ENCODE data around the gene REM2. TPM values are rescaled to one million over a fixed set of nuclear protein-coding genes. Genes with fewer than 3 reads are reported as not detected.

Gene REM2
- total RNA-seq, 2 experiments from 2014 or later: 0.20 to 0.27 TPM

GRCh38 chr14:22870811-22871223, 12.2 kb upstream of the REM2 start:
- Mint-ChIP-seq H3K9me3 (no peaks in the 10 kb centered on the region), H3K27ac (peak overlapping the region; percentile 100), H3K4me3 (peak overlapping the region; percentile 93), H3K36me3 (ENCODE audit: low read depth) (peaks cover 8% of the 10 kb centered on the region), H3K4me1 (ENCODE audit: low read depth) (peaks cover 25% of the 10 kb centered on the region), H3K27me3 (no peaks in the 10 kb centered on the region)
- ChIA-PET POLR2A (interaction anchor here (0.6 to 4.2 kb wide), 15 partner anchors 11 to 339 kb away, joined by 3 to 16 read pairs (median 5); partner anchors contain the start of genes HAUS4, PRMT5, RBM23 and REM2), CTCF (interaction anchor here (0.6 to 6.2 kb wide), 19 partner anchors 10 to 314 kb away, joined by 3 to 187 read pairs (median 5); partner anchors contain the start of gene REM2)
- ATAC-seq (no peak), DNase-seq (no peak)
- intact Hi-C loops (cut with micrococcal nuclease): loop anchor here (5.0 kb wide), 1 partner anchor 46 kb away; the partner anchor contains the start of gene RBM23
- TF ChIP-seq, protein P1, sequence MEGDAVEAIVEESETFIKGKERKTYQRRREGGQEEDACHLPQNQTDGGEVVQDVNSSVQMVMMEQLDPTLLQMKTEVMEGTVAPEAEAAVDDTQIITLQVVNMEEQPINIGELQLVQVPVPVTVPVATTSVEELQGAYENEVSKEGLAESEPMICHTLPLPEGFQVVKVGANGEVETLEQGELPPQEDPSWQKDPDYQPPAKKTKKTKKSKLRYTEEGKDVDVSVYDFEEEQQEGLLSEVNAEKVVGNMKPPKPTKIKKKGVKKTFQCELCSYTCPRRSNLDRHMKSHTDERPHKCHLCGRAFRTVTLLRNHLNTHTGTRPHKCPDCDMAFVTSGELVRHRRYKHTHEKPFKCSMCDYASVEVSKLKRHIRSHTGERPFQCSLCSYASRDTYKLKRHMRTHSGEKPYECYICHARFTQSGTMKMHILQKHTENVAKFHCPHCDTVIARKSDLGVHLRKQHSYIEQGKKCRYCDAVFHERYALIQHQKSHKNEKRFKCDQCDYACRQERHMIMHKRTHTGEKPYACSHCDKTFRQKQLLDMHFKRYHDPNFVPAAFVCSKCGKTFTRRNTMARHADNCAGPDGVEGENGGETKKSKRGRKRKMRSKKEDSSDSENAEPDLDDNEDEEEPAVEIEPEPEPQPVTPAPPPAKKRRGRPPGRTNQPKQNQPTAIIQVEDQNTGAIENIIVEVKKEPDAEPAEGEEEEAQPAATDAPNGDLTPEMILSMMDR (IDR thresholded peaks at IDR 0.05): no peak

- Mint-ChIP-seq H3K9me3 (no peaks in the 10 kb centered on the region), H3K27me3 (no peaks in the 10 kb centered on the region), H3K27ac (peak within 1 kb of the TSS; percentile 100), H3K4me1 (ENCODE audit: low read depth) (peaks cover 25% of the 10 kb centered on the region), H3K36me3 (ENCODE audit: low read depth) (peaks cover 11% of the 10 kb centered on the region), H3K4me3 (peak within 1 kb of the TSS; percentile 93)
- intact Hi-C loops (cut with micrococcal nuclease): loop anchor here (5.0 kb wide), 1 partner anchor 46 kb away; the partner anchor contains the start of gene RBM23
- DNase-seq (peak; percentile 90), ATAC-seq (peak; percentile 83)
- TF ChIP-seq, protein P1 (IDR thresholded peaks at IDR 0.05): no peak
- ChIA-PET CTCF (interaction anchor here (0.6 to 6.2 kb wide), 33 partner anchors 10 to 1231 kb away, joined by 3 to 187 read pairs (median 5); partner anchors contain the start of genes HAUS4, OXA1L, PRMT5 and RBM23), POLR2A (interaction anchor here (0.6 to 4.2 kb wide), 16 partner anchors 12 to 340 kb away, joined by 3 to 16 read pairs (median 4); partner anchors contain the start of genes DAD1, HAUS4, PRMT5 and RBM23)
Measured at GRCh38 chr14:22871224-22872032, 11.6 kb upstream of the REM2 start, which contains the start of gene LRP10. TSS of gene LRP10 (plus strand) at chr14:22871740. CDS start at chr14:22872304, 564 bp downstream.

DNA sequence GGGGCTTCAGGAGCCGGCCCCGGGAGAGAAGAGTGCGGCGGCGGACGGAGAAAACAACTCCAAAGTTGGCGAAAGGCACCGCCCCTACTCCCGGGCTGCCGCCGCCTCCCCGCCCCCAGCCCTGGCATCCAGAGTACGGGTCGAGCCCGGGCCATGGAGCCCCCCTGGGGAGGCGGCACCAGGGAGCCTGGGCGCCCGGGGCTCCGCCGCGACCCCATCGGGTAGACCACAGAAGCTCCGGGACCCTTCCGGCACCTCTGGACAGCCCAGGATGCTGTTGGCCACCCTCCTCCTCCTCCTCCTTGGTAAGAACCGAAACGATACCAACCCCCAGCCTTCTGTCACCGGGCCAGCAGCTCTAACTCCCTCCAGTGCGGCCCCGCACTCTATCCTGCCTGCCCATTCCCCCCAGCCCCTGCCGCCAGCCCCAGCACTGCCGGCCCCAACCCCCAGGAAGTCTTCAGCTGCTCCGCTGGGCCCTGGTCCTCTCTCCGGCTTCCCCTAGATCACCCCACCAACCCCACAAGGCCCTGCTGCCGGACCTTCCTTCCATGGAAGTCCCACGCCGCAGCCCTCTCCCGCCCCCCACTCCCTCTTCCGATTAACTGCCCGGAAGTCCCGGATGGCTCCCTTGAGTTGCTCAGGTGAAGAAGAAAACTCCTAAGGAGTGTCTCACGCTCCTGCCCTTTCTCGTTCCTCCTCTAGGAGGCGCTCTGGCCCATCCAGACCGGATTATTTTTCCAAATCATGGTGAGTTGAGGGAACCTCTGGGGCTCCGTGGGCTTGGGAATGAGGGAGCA, 10.8 kb upstream of the REM2 start:
- TF ChIP-seq, protein P1 (IDR thresholded peaks at IDR 0.05): peak; percentile 91
- H3K36me3 Mint-ChIP-seq (ENCODE audit: low read depth): peaks cover 11% of the 10 kb centered on the region
- H3K4me3 Mint-ChIP-seq: peak overlapping the region; percentile 93
- intact Hi-C loops (cut with micrococcal nuclease): loop anchor here (5.0 kb wide), 1 partner anchor 45 kb away; the partner anchor contains the start of gene RBM23
- no peaks in the 10 kb centered on the region for H3K9me3 Mint-ChIP-seq
- peaks cover 25% of the 10 kb centered on the region for H3K4me1 Mint-ChIP-seq (ENCODE audit: low read depth)
- H3K27me3 Mint-ChIP-seq: no peaks in the 10 kb centered on the region
- DNase-seq (peak; percentile 78), ATAC-seq (peak; percentile 22)
- ChIA-PET POLR2A (interaction anchor here (0.6 to 4.2 kb wide), 13 partner anchors 11 to 316 kb away, joined by 3 to 16 read pairs (median 5); partner anchors contain the start of genes DAD1, HAUS4, PRMT5 and RBM23), CTCF (interaction anchor here (0.5 to 6.2 kb wide), 38 partner anchors 11 to 1232 kb away, joined by 3 to 187 read pairs (median 4); partner anchors contain the start of genes HAUS4, OXA1L, PRMT5 and RBM23)
- peak overlapping the region; percentile 79 for H3K27ac Mint-ChIP-seq

- H3K36me3 Mint-ChIP-seq (ENCODE audit: low read depth): peaks cover 11% of the 10 kb centered on the region
- intact Hi-C loops (cut with micrococcal nuclease): loop anchor here (5.0 kb wide), 1 partner anchor 44 kb away; the partner anchor contains the start of gene RBM23
- TF ChIP-seq, protein P1 (IDR thresholded peaks at IDR 0.05): peak; percentile 28
- DNase-seq: no peak
- POLR2A ChIA-PET: interaction anchor here (0.6 to 4.2 kb wide), 8 partner anchors 11 to 317 kb away, joined by 3 to 16 read pairs (median 5); partner anchors contain the start of genes DAD1, RBM23 and REM2
- peak overlapping the region; percentile 93 for H3K4me3 Mint-ChIP-seq
- H3K27me3 Mint-ChIP-seq: no peaks in the 10 kb centered on the region
- CTCF ChIA-PET: interaction anchor here (0.5 to 6.2 kb wide), 37 partner anchors 12 to 470 kb away, joined by 3 to 187 read pairs (median 5); partner anchors contain the start of genes HAUS4, OXA1L, PRMT5 and RBM23
- H3K4me1 Mint-ChIP-seq (ENCODE audit: low read depth): peaks cover 25% of the 10 kb centered on the region
- peak overlapping the region; percentile 79 for H3K27ac Mint-ChIP-seq
- no peak for ATAC-seq
- H3K9me3 Mint-ChIP-seq: no peaks in the 10 kb centered on the region
Measured at GRCh38 chr14:22872833-22873520, 10.0 kb upstream of the REM2 start.

Measured in activated CD8-positive, alpha-beta T cell treated with anti-CD3 and anti-CD28 coated beads for 36 hours (primary cell).